ENCODE data around the gene STK11. TPM values are rescaled to one million over a fixed set of nuclear protein-coding genes. Genes with fewer than 3 reads are reported as not detected.

Gene STK11
- polyA plus RNA-seq, 1 of the 3 experiments (the other 2 are of a cell fraction): 55.5 TPM

- Histone ChIP-seq H3K9ac (peak overlapping the region; percentile 51; the same call in 1 of the 2 replicates), H2AFZ (ENCODE audit: low read depth) (no peak overlapping the region), H3K27ac (ENCODE audit: low read depth in 2 of 2, low read length in 1 of 2) (peak overlapping the region; percentile 83 to 90), H3K4me2 (peak overlapping the region; percentile 66; the same call in 1 of the 2 replicates), H4K20me1 (ENCODE audit: insufficient read depth) (peaks cover 38% of the 10 kb centered on the region), H3K79me2 (ENCODE audit: insufficient read depth) (peaks cover 45% of the 10 kb centered on the region), H3K4me3 (ENCODE audit: low read depth in 2 of 2, low read length in 1 of 2) (peak overlapping the region in 1 of 2 experiments; percentile 31; a peak in 1 of 4 replicates), H3K36me3 (replicated peaks in 1 of 2; ENCODE audit: control insufficient read depth in 1 of 2, insufficient read depth in 2 of 2, low read length in 1 of 2) (peaks cover 23 to 35% of the 10 kb centered on the region in 2 experiments), H3K9me3 (no peaks in the 10 kb centered on the region), H3K9me2 (no peaks in the 10 kb centered on the region), H3K4me1 (ENCODE audit: control insufficient read depth in 1 of 2, insufficient read depth in 2 of 2, low read depth in 1 of 2, low read length in 1 of 2) (peaks cover 46 to 56% of the 10 kb centered on the region in 2 experiments), H3F3A (replicated peaks; ENCODE audit: insufficient read depth) (peaks cover 55% of the 10 kb centered on the region), H3K27me3 (ENCODE audit: insufficient read depth) (no peaks in the 10 kb centered on the region)
- no peak for DNase-seq
- ChIA-PET CTCF (interaction anchor here (1.1 to 18.6 kb wide), 3 partner anchors 9 to 17 kb away, joined by 3 to 594 read pairs (median 13); partner anchors contain the start of genes ATP5F1D, CIRBP and MIDN), POLR2A (interaction anchor here (0.8 to 4.8 kb wide), 3 partner anchors 9 to 16 kb away, joined by 4 to 34 read pairs (median 9); partner anchors contain the start of gene CIRBP)
- TF ChIP-seq NFIC (IDR thresholded peaks at IDR 0.05; ENCODE audit: borderline replicate concordance) (no peak), TAF1 (IDR thresholded peaks at IDR 0.05; ENCODE audit: borderline replicate concordance, low read depth, low read length) (no peak), TEAD4 (IDR thresholded peaks at IDR 0.05; ENCODE audit: borderline replicate concordance, insufficient read depth) (0 out of 2 replicates have a peak, but pooled peaks have one; percentile 3), ZBTB33 (IDR thresholded peaks at IDR 0.05; ENCODE audit: borderline replicate concordance, low read depth) (no peak), TCF12 (IDR thresholded peaks at IDR 0.05) (no peak), RXRA (IDR thresholded peaks at IDR 0.05; ENCODE audit: borderline replicate concordance, low read depth) (no peak), POLR2AphosphoS5 (IDR thresholded peaks at IDR 0.05; ENCODE audit: low read depth, low read length) (no peak; the same call in 1 of the 2 replicates), PBX3 (IDR thresholded peaks at IDR 0.05) (no peak), SIN3A (IDR thresholded peaks at IDR 0.05; ENCODE audit: borderline replicate concordance, low read depth, low read length) (no peak), USF2 (IDR thresholded peaks at IDR 0.05; ENCODE audit: borderline replicate concordance, low read depth, low read length) (no peak), ELF1 (IDR thresholded peaks at IDR 0.05) (0 out of 2 replicates have a peak, but pooled peaks have one; percentile 25), GATA2 (CRISPR knock-in tag; IDR thresholded peaks at IDR 0.05) (no peak), EP300 (IDR thresholded peaks at IDR 0.05; ENCODE audit: borderline replicate concordance in 1 of 2, low read depth in 1 of 2, low read length in 1 of 2) (no peak), SMC3 (IDR thresholded peaks at IDR 0.05; ENCODE audit: low read depth, low read length) (no peak)
- TF ChIP-seq, protein P1, sequence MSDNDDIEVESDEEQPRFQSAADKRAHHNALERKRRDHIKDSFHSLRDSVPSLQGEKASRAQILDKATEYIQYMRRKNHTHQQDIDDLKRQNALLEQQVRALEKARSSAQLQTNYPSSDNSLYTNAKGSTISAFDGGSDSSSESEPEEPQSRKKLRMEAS (IDR thresholded peaks at IDR 0.05; ENCODE audit: low read depth): no peak
- WGBS (ENCODE audit: low lambda C conversion rate): 34% methylated on average over 10 of the region's 33 CpGs
Measured at GRCh38 chr19:1259876-1260748, 54.5 kb downstream of the STK11 start.

Data from SK-N-SH (cell line).